ENCODE results near the gene PLPP7.

Gene PLPP7

DNA sequence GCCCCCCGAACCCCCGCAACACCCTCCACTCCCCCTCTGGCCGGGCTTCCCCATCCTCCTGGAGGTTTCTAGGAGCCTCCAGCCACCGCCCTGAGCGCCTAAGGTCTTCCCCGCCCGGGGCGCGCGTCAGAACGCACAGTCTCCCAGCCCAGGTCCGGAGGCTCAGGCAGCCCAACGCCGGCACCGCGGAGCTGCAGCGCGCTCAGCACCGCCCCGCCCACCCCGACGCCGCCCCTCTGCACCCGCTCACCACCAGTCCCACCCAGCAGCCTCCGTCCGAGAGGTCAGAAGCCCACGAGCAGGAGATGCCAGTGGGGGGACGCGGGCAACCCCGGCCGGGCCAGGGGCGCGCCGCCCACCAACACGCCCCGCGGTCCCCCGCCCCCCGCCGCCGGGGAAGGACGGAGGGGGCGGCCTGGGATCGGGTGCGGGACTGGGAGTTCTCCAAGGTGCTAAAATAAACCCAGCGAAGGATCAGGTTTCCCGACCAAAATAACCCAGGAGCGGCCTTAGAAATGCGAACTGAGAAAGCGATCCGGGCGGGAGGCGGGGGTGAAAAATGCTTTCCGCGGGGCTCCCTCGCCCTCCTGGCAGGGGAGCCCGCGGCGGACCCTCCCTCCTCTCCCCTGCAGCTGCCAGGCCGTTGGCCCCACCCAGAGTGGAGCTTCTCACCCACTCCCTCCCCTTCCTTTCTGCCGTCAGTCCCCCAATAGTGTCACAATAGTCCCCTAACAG lies 6.7 kb upstream of the PLPP7 start:
- no peak for DNase-seq

DNA sequence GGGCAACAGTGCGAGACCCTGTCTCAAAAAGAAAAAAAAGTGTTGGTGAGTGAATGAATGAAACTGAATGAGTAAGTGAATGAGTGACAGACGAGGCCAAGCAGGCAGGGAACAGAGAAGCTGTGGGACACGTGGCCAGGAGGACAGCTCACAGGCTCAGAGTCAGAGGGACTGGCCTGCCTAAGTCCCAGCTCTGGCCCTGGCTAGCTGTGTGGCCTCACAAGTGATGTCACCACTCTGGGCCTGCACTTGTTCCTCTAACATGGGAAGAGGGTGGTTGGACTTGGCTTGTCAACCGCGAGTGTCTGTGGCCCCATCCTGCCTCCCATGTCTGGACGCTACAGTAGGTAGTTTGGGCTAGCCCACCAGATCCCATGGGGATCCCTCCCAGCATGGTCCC lies 4.7 kb upstream of the PLPP7 start:
- no peak for DNase-seq

DNA sequence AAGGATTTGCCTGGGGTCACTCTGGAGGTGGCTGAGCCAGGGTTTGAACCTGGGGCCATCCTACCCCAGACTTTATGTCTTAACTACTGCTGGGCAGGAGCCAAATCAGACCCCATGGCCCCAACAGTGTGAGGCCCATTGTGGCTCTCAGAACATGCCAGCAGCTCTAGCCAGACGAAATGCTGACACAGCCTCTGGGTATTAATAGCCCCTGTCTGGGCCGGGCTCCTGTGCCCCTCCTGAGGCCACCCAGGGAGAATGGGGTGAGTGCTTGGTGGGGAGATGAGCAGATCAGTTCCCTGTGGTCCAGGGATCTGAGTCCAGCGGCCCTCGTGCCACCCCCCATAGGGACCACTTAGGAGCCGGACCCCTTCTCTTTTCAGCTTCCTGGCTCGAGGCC lies 2.2 kb upstream of the PLPP7 start:
- DNase-seq, result no peak

DNA sequence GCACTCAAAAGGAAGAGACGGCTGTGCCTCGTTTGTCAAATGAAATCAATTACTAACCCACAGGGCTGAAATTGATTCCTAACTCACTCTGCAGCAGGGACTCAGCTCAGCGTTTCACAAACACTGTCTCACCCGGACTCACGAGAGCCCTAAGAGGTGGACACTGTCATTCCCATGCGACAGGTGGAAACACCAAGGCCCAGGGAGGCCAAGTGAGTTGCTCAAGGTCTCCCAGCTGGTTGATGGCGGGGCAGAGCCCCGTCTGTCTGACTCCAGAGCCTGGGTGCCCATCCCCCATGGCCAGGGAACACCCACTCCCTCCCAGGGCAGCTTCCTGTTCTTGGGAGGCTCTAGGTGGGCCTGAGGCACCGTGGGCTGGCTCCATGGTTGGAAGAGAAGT lies 1.3 kb upstream of the PLPP7 start:
- no peak for DNase-seq

DNA sequence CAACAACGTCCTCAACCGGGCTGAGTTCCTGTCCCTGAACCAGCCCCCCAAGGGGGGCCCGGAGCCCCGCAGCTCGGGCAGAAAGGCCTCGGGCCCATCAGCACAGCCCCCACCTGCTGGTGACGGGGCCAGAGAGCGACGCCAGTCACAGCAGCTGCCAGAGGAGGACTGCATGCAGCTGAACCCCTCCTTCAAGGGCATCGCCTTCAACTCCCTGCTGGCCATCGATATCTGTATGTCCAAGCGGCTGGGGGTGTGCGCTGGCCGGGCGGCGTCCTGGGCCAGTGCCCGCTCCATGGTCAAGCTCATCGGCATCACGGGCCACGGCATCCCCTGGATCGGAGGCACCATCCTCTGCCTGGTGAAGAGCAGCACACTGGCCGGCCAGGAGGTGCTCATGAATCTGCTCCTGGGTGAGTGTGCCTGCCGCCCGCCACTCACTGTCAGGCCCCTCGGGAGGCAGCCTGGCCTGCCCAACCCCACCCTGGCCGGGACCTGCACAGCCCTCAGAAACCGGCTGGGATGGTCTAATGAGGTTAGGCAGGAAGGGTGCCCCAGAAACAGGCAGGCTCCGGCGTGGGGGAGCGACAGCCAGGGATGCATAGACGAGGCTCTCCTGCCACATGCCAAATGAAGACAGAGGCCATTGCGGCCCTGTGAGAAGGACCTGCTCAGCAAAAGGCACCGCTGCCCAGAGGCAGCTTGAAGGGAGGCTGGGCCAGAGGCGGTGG lies 678 bp downstream of the PLPP7 start:
- no peak for DNase-seq

DNA sequence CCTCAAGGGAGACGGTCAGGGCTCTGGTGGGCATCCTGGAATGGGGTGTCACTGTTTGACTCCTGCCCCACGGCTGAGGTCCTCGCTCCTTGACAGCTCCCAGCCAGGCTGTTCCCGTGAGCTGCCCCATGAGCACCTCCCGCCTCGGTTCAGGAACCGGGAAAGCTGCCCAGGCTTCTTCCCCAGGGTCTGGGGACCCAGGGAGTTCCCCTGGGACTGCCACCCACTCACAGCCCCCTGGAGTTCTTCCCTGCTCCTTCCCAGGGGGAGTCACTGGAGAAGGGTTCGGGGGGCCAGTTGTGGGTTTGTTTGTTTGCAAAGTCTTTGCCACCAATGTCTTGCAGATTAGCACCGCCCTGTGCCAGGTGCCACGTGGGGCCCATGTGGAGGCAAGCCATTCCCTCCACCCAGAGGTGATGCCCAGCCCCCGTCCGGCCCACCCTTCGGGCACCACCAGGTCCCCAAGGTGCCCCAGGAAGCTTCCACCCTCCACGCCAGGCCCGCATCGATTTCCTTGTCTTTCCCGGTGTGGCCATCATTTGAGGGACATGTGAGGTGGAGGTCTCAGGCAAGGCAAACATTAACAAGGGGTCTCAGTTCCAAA lies 1.3 kb downstream of the PLPP7 start:
- DNase-seq, result no peak

DNA sequence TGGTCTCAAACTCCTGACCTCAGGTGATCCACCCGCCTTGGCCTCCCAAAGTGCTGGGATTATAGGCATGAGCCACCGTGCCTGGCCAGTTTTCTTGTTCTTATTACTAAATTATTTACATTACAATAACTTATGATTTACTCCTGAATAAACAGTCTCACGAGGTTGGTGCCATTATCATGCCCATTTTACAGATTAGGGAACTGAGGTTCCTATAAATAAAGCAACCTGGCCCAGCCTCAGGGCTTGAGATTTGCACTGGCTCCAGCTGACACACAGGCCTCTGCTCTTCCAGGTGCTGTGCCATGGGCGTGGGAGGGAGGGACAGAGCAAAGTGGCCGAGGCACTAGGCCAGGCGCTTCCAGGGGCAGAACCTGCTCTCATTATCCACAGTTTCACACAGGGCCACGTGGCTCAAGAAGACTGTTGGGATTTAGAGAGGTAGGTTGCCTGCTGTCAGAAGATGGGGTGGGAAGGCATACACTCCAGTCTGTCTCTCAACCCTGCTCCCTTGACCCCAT lies 2.3 kb downstream of the PLPP7 start:
- no peak for DNase-seq

DNA sequence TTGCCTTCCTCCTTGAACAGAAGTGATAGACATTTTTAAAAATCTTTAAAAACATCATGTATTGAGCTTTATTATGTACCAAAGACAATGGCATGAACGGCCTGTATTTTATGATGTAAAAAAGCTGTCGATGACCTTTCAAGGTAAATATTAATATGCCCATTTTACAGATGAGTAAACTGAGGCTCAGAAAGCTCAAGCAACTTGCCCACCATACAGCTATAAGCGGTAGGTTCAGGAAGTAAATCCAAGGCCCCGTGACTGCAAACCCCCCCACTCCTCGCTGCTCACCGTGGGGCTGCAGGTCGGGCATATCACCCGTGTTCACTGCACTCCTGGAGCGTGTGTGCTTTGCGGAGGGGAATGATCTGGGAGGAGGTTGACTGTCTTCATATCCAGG lies 3.4 kb downstream of the PLPP7 start:
- DNase-seq, result no peak

DNA sequence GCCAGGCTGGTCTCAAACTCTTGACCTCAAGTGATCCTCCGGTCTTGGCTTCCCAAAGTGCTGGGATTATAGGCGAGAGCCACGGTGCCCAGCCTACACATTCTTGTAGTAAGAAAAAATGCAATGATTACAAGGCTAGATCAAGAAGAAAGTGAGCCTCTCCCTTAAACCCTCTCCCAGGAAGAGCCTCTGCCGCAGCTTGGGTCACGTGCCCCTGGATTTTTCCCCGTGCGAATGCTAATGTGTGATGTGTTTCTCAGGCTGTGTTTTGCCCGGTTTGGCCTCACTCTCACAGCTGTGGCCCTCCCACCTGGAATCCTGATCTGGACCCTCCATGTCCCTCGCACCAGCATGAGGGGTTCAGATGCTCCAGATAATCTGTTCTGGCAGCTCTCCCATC lies 6.9 kb downstream of the PLPP7 start:
- no peak for DNase-seq

DNA sequence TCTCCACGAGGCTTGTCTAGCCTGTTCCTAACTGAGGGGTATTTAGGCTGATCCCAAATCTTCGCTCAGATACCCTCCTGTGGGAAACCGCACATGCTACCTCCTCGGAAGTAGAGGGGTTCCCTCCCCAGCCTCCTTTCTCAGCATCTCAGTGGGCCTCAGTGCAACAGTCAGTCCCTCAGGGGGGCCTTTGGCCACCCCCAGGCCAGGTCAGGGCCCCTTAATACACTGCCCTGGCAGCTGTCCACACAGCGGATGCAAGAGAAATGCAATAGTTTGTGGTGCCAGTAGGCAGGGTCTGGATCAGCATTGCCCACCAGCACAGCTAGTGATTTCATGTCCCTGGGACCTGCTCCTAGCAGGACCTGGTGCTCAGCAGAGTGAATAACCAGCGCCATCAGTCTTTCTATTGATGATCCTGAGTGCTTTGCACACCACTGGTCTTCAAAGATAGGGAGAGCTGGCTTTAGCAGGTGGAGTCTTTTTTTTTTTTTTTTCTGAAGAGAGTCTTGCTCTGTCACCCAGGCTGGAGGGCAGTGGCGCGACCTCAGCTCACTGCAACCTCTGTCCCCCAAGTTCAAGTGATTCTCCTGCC lies 7.5 kb downstream of the PLPP7 start:
- DNase-seq, result no peak

DNA sequence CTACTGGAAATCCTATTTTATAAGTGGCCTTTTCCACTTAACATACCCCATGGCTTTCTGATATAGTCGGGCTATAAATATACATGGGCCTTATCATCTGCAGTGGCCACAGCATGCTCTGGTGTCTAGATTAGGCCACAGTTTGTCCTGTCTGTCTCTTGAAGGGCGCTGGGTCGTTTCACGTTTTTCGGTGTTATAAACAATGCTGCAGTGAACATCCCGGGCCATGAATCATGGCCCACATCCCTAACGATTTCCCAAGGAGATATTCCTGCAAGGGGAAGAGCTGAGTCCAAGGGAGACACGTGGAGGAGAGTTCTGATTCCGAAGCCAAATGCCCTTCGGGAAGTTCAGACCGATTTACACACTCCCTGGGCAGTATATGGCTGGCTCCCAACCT lies 8.4 kb downstream of the PLPP7 start:
- DNase-seq, result no peak

DNA sequence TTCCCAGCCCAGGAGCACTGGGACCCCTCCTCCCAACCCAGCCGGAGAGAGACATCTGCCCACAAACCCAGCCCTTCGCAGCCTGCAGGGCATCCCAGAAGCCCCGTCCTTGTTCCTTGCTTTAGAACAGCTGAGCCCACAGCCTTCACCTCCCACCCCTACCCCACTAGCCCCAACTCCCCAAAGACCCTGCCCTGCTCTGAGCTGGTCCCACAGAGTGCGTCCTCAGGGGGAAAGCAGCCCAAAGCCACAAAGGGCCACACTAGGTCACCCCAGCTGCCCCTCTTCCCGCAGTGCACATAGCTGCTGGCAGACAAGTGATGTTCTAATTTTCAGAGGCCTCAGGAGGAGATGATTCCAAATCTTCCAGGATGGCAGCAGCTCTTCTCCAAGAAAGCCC lies 8.8 kb downstream of the PLPP7 start:
- DNase-seq, result no peak

DNA sequence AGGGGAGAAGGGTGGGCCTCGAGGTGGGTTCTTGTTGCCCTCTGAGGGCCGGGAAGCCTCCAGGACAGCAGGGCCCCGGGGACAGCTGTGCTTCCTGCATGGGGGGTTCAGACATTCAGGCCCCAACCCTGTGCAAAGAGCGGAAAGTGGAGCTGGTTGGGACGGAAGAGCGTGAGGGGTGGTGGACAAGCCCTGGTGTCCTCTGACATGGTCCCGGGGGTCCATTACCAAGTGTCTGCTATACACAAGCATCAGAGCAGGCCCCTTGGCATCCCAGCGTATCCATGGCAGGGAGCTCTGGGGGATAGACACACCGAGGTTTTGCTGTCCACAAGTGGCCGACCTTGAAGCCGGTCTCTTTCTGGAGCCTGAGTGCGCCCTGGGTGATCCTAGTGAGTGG lies 9.3 kb downstream of the PLPP7 start:
- no peak for DNase-seq

DNA sequence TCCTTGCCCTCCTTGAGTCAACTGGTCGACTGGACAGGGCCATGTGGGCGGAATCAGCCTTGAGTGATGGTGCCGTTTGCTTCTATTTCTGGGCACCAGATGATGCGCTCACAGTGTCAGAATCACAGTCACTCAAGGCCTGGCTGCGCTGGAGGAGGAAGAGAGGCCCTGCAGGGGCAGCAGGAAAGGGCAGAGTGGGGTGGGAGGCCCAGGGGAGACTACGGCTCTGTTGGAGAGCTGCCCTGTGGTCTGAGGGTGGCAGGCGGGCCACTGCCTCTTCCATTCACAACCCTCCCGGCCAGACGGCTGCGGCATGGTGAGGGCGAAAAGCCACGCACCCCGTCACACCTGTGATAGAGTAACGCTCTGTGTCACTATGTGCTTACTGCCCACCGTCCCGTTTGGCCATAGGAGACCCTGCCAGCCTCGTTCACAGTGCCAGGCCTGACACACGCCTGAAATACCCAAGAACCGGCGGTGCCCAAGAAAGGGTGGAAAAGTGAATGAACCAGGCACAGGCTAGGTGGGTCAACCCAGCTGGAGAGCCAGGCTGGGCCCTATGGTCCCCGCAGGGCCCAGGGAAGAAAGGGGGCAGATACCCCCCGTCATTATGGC lies 9.9 kb downstream of the PLPP7 start:
- no peak for DNase-seq

DNA sequence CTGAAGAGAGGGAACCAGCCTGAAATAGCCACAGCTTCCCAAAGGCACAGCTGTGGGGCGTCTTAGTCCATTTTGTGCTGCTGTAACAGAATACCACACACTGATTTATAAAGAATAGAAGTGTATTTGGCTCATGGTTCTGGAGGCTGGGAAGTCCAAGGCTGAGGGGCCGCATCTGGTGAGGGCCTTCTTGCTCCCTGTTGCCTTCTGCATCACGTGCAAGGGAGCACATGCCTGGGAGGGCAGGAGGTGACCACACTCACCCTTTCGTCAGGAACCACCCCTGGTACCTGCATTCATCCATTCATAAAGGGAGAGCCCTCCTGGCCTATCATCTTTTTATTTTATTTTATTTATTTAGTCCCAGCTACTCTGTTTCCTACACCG lies 10.4 kb downstream of the PLPP7 start:
- DNase-seq, result no peak

DNA sequence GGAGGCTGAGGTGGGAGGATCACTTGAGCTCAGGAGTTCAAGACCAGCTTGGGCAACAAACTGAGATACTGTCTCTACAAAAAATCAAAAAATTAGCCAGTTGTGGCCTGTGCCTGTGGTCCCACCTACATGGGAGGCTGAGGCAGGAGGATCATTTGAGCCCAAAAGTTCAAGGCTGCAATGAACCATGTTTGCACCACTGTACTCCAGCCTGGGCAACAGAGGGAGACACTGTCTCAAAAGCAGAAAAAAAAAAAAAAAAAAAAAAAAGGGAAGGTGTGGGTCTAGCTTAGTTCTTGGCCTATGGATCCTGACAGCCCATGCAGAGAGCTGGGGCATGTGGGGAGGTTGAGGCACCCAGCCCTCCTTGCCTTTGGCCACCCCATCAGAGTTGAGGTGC lies 10.9 kb downstream of the PLPP7 start:
- no peak for DNase-seq

DNA sequence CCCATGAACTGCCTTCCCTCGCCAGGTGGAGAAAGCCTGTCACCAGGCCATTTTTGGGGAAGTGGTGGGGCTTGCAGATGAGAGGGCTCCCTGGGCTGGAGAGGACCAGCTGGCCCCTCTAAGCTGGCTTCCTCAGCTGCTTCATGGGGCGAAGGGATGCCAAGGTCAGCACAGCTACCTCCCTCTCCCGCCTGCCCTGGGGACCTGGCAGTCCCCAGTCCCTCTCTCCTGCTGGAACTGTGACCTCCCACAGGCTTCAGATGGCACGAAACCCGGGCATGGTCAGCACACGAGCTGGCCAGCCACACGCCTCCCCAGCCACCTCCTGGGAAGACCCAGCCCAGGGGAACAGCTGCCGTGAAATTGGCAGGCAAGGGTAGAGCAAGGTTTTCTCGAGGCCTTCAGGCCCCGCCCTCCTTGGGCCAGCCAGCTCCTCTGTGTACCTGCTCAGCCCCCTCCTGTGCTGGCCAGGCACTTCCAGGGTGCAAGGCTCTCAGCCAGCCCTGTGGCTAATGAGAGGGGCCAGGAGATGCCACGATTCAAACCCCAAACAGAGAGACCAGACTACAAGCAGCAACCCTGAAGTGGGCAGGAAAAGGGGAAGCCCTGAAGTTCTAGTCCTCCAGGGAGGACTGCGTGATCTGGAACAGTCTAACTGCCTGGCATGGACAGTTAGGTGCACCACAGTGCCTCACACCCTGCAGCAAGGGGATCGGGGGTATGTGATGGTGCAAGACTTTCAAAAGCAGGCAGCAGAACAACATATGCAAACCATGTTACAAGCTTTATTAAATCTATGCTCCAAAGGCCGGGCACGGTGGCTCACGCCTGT lies 12.9 kb downstream of the PLPP7 start:
- DNase-seq, result no peak

DNA sequence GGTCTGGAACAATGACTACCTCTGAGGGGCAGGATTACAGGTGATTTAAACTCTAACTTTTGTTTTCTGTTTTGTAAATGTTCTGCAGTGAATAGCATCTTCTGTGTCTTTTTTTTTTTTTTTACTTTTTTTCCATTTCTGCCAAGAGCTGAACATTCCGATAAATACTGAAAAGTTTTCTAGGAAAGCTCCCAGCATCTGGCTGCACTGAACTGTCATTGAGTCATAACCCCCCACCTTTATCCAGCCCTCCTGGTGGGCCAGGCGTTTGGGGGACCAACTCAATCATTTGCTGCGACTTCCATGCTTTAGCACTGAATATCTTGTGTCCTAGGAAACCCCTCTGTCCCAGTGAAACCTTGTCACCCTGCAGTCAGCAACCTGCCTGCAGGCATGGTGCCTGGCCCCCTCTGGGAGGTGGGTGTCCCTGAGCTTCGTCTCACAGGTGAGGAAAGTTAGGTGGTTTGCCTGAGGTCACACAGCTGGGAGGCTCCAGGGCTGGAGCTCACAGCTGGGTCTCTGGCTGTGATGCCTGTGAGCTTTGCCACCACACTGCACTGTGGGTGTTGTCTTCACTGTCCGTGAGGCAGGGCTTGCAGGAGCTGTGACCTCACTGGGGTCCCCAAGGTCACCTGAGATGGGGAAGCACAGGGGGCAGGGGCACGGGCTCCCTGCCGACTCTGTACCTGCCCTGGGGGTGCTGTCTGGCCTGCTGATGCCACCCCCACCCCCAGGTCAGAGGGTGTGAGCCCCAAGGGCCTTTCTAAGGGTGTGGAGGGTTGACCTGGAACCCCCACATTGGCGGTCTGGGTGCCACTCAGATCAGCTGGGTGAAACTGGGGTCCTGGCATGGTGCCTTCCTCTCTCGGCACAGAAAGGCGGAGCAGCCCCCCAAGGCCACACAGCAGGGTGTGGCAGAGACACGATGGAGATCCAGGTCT lies 14.1 kb downstream of the PLPP7 start:
- DNase-seq, result no peak

DNA sequence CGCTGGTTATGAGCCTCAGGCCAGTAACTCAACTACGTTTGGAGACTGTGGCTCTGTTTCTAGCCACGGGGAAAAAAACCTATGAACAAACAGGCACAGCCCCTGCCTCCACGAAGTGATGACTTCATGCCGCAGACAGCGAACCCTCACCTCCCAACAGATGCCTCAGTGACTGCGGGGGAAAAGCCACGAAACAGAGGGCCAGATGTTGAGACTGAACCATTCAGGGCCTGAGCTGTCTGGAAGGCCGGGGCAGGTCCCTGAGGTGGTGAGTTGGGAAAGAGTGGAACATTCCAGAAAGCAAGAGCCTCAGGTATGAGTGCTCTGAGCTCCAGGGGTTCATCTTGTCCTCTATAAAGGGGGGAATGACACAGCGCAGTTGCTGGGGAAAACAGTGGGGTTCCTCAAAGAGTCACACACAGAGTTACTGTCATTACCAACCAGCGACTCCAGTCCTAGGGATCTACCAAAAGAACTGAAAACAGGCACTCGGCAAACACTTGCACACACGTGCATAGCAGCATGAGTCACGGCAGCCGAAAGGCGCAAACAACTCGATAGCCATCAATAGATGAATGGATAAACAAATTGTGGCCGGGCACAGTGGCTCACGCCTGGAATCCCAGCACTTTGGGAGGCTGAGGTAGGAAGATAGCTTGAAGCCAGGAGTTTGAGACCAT lies 15.3 kb downstream of the PLPP7 start:
- no peak for DNase-seq

DNA sequence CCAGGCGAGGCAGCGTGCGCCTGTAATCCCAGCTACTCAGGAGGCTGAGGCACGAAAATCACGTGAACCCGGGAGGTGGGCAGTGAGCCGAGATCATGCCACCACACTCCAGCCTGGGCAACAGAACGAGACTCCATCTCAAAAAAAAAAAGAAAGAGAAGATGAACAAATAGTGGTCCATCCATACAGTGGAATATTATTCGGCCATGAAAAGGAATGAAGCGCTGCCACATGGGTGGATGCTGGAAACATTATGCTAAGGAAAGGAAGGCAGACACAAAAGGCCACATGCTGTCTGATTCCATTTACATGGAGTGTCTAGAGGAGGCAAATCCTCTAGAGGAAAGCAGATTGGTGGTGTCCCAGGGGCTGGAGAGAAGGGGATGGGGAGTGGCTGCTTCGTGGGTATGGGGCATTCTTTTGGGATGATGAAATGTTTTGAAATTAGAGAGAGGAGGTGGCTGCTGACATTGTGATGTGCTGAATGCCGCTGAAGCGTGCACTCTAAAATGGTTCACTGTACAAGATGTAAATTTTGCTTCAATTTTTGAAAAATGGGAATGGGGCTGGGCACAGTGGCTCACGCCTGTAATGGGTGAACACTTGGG lies 17.0 kb downstream of the PLPP7 start:
- DNase-seq, result no peak
